Adrenal gland (tissue), 5 donors: ENCODE results near the gene SPNS2.

Experiments
- POLR2A ChIP-seq, 2 donors: fragments of 450-650 bp; IDR thresholded peaks; one replicate each; pipeline ENCODE4 v1.6.1; 2017; ENCODE audit warnings: antibody characterized with exemption in 2 of 2, mild to moderate bottlenecking in 2 of 2, moderate library complexity in 1 of 2
- TF ChIP-seq, protein P1 (sequence below), 6 experiments: fragments of 450-650 bp in 4 of 6; fragments of 200-600 bp in 2 of 6; sonication (generic) in 1 of 6; IDR thresholded peaks; 1 replicate in 5 of 6; 2 replicates in 1 of 6; pipeline versions ENCODE4 v1.5.1 to v1.8.0; 2016 to 2021; ENCODE audit warnings: antibody characterized with exemption in 6 of 6, mild to moderate bottlenecking in 2 of 6, moderate library complexity in 1 of 6
- donor health status: DM: no; HTN: no; CAD: no.

GRCh38 chr17:4549781-4550533 is 51.3 kb downstream of the SPNS2 start:
- TF ChIP-seq, protein P1, sequence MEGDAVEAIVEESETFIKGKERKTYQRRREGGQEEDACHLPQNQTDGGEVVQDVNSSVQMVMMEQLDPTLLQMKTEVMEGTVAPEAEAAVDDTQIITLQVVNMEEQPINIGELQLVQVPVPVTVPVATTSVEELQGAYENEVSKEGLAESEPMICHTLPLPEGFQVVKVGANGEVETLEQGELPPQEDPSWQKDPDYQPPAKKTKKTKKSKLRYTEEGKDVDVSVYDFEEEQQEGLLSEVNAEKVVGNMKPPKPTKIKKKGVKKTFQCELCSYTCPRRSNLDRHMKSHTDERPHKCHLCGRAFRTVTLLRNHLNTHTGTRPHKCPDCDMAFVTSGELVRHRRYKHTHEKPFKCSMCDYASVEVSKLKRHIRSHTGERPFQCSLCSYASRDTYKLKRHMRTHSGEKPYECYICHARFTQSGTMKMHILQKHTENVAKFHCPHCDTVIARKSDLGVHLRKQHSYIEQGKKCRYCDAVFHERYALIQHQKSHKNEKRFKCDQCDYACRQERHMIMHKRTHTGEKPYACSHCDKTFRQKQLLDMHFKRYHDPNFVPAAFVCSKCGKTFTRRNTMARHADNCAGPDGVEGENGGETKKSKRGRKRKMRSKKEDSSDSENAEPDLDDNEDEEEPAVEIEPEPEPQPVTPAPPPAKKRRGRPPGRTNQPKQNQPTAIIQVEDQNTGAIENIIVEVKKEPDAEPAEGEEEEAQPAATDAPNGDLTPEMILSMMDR (IDR thresholded peaks at IDR 0.05): no peak
- no peak for TF ChIP-seq POLR2A (IDR thresholded peaks at IDR 0.05)
